RWPE2 (cell line): ENCODE results near the gene RAI2.
"Not testable (repeated sequence)": the region's sequence is repeated elsewhere in the genome, so short reads cannot be mapped to it uniquely, and the experiment has no call there.

Experiments
- ATAC-seq: fragments of 200-7000 bp; cut with Tn5 transposase; 3 replicates; pipeline ENCODE4 v1.9.1; 2021; ENCODE audit warnings: low read depth
- DNase-seq: peaks from one replicate; pipeline ENCODE4 v3.0.0-alpha.2; 2020; ENCODE audit warnings: low spot score
- H3K27ac ChIP-seq: fragments of 450-650 bp; 2 replicates; pipeline ENCODE4 v1.5.1; 2017; ENCODE audit warnings: mild to moderate bottlenecking; ENCODE audit not compliant: poor library complexity, severe bottlenecking
- H3K27me3 ChIP-seq: fragments of 250-450 bp; sonication (Bioruptor Pico); 2 replicates; pipeline ENCODE4 v1.5.1; 2021; ENCODE audit warnings: mild to moderate bottlenecking, moderate library complexity; ENCODE audit not compliant: insufficient read depth, poor library complexity, severe bottlenecking
- H3K36me3 ChIP-seq: fragments of 250-450 bp; sonication (Bioruptor Pico); 2 replicates; pipeline ENCODE4 v1.5.1; 2020; ENCODE audit warnings: low read depth, mild to moderate bottlenecking, moderate library complexity
- H3K4me1 ChIP-seq: fragments of 250-450 bp; sonication (Bioruptor Pico); 2 replicates; pipeline ENCODE4 v1.5.1; 2021; ENCODE audit warnings: mild to moderate bottlenecking, moderate library complexity; ENCODE audit not compliant: insufficient read depth, poor library complexity, severe bottlenecking
- H3K4me3 ChIP-seq: fragments of 250-450 bp; sonication (Bioruptor Pico); 2 replicates; pipeline ENCODE4 v1.5.1; 2021; ENCODE audit warnings: mild to moderate bottlenecking, moderate library complexity; ENCODE audit not compliant: severe bottlenecking
- H3K9me3 ChIP-seq: fragments of 250-450 bp; sonication (Bioruptor Pico); 2 replicates; pipeline ENCODE4 v1.5.1; 2021; ENCODE audit warnings: mild to moderate bottlenecking, moderate library complexity; ENCODE audit not compliant: severe bottlenecking
- CTCF ChIP-seq: fragments of 450-650 bp; IDR thresholded peaks from one replicate; pipeline ENCODE4 v1.5.1; 2017; ENCODE audit warnings: mild to moderate bottlenecking, moderate library complexity; ENCODE audit not compliant: poor library complexity, severe bottlenecking

The RAI2 gene

DNA sequence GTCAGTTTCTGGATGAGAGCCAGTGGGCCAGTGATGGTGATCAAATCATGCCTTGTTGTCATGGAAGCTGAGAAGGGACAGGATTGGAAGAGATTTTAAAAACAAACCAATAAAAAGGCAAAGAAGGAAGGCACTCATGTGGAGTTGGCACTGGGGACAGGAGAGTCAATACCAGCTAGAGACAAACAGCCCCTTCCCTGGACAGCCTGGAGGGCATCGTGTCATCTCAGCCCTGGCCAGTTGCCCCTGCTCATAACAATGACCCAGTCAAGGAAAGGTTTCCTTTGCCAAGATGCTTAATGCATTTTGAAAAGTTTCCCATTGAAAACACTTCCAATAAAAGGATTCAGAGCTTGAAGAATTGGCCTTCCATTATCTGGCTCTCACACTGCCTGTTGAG, 68.3 kb downstream of the RAI2 start:
- TF ChIP-seq CTCF, result no peak
- Histone ChIP-seq H3K27me3 (no peaks in the 10 kb centered on the region), H3K9me3 (no peaks in the 10 kb centered on the region), H3K27ac (no peak overlapping the region), H3K36me3 (no peaks in the 10 kb centered on the region), H3K4me1 (no peaks in the 10 kb centered on the region), H3K4me3 (no peak overlapping the region)
- DNase-seq, result no peak
- no peak for ATAC-seq

DNA sequence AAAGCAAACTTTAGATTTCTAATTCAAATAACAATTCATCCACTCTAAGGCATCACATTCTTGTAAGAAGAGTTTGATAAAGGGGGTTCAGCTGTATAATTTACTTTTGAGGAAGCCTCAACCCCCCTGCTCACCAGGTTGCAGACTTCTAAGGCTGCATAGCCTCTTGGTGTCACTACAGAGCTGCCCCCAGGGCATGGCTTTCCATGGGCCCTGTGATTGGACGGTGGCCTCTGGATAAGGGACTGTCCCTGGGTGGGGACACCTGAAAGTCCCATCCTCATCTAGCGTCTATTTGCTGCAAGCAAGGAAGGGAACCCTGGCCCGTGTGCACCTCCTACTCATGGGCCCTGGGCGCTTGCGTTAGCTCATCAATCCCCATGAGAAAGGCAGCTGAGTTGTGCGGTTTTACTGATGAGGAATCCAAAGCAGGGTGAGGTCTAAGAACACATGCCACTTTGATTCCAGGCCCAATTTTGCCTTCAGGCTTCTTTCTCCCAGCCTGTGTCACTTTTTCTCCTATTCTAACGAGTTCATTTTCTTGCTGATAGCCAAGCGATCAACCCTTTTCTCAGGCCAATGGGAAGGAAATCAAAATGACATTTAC, 72.0 kb downstream of the RAI2 start:
- H3K9me3 ChIP-seq, result no peaks in the 10 kb centered on the region
- ATAC-seq, result no peak
- no peak for DNase-seq
- H3K4me1 ChIP-seq, result no peaks in the 10 kb centered on the region
- H3K27ac ChIP-seq, result no peak overlapping the region
- no peaks in the 10 kb centered on the region for H3K36me3 ChIP-seq
- H3K4me3 ChIP-seq, result no peak overlapping the region
- no peaks in the 10 kb centered on the region for H3K27me3 ChIP-seq
- TF ChIP-seq CTCF, result no peak

DNA sequence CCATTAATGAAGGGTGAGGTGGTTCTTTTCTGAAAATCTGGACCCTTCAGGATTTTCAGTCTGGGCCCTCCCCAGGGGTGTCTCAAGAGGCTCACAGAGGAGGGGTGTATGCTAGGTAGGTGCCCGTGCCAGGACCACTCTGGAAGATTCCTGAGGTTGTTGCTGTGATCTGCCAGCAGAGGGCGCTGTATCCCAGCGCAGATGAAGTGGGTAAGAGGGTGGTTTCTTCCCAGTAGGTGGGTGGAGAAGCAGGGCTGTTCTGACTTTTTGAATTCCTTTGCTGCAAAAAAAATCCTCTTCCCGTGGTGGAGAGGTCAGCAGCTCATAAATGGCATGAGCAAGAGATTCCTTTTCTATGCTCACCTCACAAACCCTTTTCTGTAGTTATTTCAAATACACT, 72.7 kb downstream of the RAI2 start:
- Histone ChIP-seq H3K27me3 (no peaks in the 10 kb centered on the region), H3K9me3 (no peaks in the 10 kb centered on the region), H3K4me1 (no peaks in the 10 kb centered on the region), H3K36me3 (no peaks in the 10 kb centered on the region), H3K27ac (no peak overlapping the region), H3K4me3 (no peak overlapping the region)
- ATAC-seq (peak; percentile 50; the same call in 1 of the 3 replicates), DNase-seq (no peak)
- TF ChIP-seq CTCF, result peak; percentile 72

DNA sequence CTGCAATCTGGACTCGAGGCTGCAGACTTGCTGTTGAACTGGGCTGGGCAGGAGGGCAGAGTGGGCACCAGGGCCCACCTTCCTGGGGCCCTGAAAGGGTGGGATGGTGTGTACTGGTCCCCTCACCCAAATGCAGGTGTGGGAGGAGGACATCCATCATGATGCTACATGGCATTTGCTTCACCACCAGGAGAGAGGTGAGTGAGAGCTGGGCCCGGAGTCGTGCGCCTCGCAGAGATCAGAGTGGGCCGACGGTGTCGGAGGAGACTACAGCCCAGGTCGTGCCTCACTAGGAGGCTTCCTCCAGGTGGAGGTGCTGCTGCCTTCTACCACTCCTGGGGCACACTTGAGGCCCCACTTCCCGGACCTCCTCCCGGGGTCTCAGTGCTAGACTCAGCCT, 73.5 kb downstream of the RAI2 start:
- Histone ChIP-seq H3K36me3 (no peaks in the 10 kb centered on the region), H3K9me3 (no peaks in the 10 kb centered on the region), H3K27ac (peak overlapping the region; percentile 17), H3K4me3 (no peak overlapping the region), H3K4me1 (no peaks in the 10 kb centered on the region), H3K27me3 (no peaks in the 10 kb centered on the region)
- ATAC-seq (no peak), DNase-seq (no peak)
- no peak for TF ChIP-seq CTCF

- not testable (repeated sequence) for ATAC-seq, H3K27me3 ChIP-seq, H3K9me3 ChIP-seq, H3K36me3 ChIP-seq, DNase-seq, H3K4me1 ChIP-seq
- H3K27ac ChIP-seq, result peak overlapping the region; percentile 17
- peak overlapping the region; percentile 28 for H3K4me3 ChIP-seq
Measured at GRCh38 chrX:17786554-17787347, 74.3 kb downstream of the RAI2 start.
